ENCODE results near the gene UBTD1.
A peak's percentile ranks its signal among the peaks of the same experiment; 100 is the strongest.
"Not testable (repeated sequence)": the region's sequence is repeated elsewhere in the genome, so short reads cannot be mapped to it uniquely, and the experiment has no call there.

Gene UBTD1, protein sequence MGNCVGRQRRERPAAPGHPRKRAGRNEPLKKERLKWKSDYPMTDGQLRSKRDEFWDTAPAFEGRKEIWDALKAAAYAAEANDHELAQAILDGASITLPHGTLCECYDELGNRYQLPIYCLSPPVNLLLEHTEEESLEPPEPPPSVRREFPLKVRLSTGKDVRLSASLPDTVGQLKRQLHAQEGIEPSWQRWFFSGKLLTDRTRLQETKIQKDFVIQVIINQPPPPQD

DNA sequence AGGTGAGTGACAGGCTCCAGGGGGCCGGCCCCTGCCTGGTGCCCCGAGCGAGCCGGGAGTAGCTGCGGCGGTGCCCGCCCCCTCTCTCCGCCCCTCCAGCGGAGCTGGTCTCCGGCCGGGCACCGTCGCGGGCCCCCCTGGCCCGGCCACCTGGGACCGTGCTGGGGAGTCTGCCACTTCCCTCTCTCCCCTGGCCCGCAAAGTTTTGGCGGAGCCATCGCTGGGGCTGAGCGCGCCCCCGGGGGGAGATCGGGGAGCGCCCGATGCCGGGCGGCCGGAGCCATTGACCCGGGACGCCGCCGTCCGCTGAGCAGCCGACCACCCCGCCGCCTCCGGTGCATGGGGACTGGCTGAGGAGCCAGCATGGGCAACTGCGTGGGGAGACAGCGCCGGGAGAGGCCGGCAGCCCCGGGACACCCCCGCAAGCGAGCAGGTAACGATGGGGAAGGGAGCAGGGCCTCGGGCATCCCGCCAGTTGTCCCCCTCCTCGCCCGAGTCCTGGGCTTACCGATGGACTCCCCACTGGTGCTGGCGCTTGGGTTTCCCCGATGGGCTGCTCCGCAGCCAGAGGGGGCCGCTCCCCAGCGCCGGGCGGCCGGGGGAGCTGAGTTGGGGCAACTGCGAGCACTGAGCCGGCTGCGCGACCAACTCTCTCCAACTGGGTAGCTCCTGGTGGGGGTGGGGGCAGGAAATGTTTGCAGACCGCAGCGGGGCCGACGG, at the start of gene UBTD1:
TSS of gene UBTD1 (plus strand) at position 84 of the 720 bp plus-strand sequence. CDS start at position 364, 280 bp downstream.
- no peak for DNase-seq (ENCODE audit: low spot score)

DNA sequence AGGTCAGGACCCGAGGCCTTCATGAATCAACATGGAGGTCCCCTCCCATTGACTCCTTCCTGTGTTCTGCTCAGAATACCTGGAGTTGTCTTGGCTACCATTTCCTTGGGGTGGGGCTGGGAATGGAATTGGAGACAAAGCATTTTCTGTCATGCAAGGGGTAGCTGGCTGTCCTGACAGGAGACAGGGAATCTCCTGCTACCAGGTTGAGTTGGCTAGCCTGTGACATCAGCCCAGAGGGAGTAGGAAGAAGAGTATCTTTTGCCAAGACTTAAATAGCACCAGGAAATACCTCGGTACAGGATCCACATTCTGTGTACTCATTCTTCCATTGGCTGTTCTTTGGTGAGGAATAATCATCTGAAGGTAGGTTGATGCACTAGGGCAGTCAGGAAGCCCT, 47.9 kb upstream of the UBTD1 start:
- no peak for DNase-seq (ENCODE audit: low spot score)

DNA sequence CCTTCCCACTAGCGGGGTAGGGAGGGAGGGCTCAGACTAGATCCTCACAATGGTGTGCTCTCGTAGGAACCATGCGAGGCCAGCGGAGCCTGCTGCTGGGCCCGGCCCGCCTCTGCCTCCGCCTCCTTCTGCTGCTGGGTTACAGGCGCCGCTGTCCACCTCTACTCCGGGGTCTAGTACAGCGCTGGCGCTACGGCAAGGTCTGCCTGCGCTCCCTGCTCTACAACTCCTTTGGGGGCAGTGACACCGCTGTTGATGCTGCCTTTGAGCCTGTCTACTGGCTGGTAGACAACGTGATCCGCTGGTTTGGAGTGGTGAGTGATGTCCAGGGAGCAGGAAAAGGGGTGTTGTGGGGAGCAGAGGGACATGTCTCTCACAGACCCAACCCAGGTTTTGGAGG, 47.1 kb upstream of the UBTD1 start:
- DNase-seq (ENCODE audit: low spot score) = no peak

GRCh38 chr10:97452352-97452751, 46.4 kb upstream of the UBTD1 start:
- DNase-seq (ENCODE audit: low spot score) = no peak

DNA sequence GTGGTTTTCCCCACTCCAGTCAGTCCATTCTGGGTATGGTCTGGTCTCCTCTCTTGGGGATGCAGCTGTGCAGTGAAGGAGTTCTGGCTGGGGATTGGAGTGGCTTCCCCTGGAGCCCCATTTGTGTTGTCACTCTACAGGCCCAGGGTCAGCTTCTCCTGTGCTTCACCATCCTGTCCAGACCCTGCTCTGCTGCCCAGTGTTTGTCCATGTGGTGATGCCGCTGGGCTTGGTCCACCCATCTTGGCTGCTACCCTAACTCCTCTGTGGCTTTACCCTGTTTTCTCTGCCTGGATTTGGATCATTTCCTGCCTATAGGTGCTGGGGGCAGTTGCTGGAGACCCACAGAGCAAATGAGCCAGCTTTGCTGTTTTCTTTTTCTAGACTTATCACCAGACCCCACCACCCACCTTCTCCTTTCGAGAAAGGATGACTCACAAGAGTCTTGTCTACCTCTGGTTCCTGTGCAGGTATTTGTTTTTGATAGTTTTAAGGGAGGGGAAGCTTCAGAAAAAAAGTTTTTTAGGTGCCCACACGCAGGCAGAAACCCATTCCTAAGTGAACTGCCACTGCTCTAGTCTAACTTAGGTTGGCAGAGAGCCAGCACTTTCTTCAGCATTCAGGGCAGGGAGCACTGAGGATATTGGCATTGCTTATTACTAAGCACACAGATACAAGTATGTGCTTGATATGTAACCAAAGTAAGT, 44.2 kb upstream of the UBTD1 start:
- DNase-seq (ENCODE audit: low spot score) = peak; percentile 44

DNA sequence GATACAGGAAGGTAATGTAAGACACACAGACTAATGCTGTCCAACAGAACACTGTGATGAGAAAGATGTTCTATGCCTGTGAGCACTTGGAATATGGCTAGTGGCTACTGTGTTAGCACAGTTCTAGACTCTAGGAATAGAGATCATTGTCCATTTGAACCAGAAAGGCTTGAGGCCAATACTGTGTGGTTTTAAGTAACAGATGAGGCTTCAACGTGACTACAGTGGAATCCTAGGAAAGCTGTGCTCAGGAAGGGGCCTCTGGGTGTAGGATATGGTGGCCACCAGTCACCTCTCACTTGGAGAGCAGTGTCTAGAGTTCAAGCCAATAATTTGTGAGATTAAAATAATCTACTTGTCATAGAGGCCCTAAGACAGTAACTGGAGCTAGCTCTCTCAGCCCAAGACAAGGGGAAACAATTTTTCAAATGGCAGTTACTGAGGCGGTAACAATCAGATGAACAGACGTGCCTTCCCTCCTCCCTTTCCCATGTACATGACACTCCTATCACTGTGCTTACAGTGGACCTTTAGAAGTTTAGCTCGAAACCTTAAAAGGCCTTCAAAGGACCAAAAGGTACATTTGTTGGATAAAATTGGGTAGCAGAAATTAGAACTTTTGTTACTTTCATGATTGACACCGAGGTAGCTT, 42.6 kb upstream of the UBTD1 start:
- DNase-seq (ENCODE audit: low spot score) = no peak

- no peak for DNase-seq (ENCODE audit: low spot score)
Measured at GRCh38 chr10:97456686-97457065, 42.0 kb upstream of the UBTD1 start.

DNA sequence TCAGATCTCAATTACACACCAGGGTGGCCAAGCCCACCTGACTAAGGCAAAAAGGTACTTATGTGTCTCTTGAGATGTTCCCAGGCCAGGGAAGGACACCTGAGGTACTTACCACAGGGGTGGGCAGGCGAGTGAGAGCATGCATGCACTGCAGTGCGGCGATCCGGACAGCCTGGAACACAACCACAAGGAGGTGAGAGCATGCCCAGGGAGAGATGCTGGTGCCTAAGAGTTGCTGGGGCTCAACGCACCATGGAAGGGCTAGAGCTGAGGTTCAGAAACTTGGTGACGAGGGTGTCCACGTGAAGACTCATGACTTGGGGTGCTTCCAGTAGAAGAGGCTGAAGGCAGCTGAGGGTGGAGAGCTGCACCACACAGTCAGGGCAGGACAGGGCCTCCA, 39.6 kb upstream of the UBTD1 start:
- no peak for DNase-seq (ENCODE audit: low spot score)

DNA sequence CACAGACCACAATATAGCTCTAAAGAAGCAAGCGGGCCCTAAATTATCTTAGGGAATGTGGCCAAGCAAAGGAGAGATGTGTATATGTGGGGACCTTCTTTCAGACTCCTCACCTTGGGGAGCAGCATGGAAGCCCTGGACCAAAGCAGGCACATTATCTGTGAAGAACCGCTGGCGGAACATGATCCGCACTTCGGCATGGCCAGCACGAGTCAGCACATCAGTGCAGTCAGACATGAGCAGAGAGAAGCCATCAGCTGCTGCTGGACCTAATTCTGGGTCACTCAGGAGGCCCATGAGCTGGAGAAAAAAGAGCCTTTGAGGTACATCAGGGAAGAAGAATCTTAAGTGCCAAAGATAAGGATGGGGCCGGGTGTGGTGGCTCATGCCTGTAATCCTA, 38.8 kb upstream of the UBTD1 start:
- DNase-seq (ENCODE audit: low spot score) = no peak

DNA sequence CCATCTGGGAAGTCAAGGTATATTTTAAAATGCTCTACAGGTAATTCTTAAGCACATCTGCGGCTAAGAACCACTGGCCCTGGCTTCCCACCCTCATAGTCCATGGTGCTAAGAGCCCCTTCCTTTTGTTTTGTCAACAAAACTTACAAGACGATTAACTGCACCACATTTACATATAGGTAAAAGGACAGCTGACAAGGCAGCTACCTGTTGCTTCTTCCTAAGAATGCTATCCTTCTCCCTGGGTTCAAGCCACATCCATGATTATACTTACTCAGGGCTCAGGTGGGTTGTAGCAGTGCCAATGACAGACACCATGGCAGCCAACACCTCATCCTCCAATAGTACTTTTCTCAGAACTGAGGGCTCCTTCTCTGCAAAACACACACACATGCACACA, 36.4 kb upstream of the UBTD1 start:
- DNase-seq (ENCODE audit: low spot score) = no peak

GRCh38 chr10:97463363-97464132, 35.2 kb upstream of the UBTD1 start:
- peak; percentile 58 for DNase-seq (ENCODE audit: low spot score)

GRCh38 chr10:97464226-97464625, 34.5 kb upstream of the UBTD1 start:
- no peak for DNase-seq (ENCODE audit: low spot score)

- no peak for DNase-seq (ENCODE audit: low spot score)
Measured at GRCh38 chr10:97465982-97466381, 32.7 kb upstream of the UBTD1 start.

DNA sequence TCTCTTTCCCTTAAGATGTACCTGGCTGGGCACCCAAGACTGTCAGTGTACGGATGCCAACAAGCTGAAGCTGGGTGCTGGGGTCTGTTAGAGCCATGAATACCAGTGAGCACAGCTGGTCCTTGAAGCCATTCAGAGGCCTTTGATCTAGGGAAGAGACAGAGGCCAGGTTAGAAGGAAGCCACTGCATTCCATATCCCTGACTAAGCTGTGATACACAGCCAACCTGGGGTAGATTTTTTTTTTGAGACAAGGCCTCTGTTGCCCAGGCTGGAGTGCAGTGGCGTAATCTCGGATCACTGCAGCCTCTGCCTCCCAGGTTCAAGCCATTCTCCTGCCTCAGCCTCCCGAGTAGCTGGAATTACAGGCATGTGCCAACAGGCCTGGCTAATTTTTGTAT, 32.0 kb upstream of the UBTD1 start:
- no peak for DNase-seq (ENCODE audit: low spot score)

DNA sequence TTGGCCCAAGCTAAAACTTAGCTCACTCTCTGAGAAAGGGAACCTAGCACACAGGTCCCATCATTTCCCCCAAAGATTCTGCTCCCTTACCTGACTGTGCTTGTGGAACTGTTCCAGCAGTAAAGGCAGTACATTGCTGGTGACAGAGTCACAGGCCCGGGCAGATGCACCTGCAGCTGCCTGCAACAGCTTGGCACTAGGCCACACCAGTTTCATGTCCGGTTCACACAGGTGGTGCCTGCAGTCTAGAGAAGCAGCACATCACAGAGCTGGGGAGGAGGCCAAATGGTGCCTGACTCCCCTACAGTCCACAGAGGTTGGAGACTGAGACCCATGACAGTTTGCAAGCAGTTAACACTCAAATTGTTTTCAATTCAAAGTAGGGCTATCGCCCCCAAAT, 30.6 kb upstream of the UBTD1 start:
- no peak for DNase-seq (ENCODE audit: low spot score)

GRCh38 chr10:97468781-97469180, 29.9 kb upstream of the UBTD1 start:
- DNase-seq (ENCODE audit: low spot score) = not testable (repeated sequence)

GRCh38 chr10:97474918-97475317, 23.8 kb upstream of the UBTD1 start:
- no peak for DNase-seq (ENCODE audit: low spot score)

DNA sequence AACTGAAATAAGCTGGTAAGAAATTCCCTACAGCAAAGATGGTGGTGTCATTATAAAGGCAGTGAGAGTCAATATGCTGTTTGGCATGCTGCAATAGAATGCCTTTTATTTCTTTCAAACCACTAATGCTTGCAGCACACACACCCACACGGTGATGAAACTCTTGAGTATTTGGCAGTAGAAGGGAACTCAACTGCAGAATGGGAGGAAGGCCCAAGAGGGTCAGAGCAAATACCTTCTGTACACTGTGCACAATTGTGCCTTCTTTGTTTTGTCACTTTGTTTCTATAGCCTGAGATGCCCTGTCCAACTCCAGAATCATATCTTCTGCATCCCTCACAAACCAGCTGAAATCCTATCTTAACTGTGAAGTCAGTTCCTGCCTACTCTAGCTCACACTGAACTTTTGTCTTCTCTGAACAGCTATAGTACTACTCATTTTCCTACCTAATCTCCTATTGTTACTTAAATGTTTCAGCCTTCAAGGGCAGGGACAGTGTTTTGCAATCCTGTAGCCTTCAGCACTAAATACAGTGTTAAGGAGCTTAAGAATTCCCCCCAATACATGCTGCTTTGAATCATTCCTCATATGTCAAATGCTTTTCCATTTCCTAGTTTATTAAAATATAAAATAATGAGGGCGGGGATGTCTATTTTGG, 22.7 kb upstream of the UBTD1 start:
- DNase-seq (ENCODE audit: low spot score) = no peak

DNA sequence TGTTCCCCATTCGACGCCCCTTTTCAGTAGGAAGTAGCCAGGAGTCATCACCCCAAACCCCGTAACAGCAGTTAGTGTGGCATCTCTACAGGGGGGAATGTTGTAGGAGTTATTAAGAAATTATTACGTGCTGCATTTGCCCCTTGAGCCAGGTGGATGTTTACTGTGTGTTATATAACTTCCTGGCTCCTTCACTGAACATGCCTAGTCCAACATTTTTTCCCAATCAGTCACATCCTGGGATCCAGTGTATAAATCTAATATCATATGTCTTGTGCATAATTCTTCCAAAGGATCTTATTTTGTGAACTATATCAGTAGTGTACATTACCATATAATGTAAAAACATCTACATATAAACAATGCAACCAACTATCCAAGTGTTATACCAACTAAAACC, 19.3 kb upstream of the UBTD1 start:
- not testable (repeated sequence) for DNase-seq (ENCODE audit: low spot score)

- no peak for DNase-seq (ENCODE audit: low spot score)
Measured at GRCh38 chr10:97479939-97480338, 18.8 kb upstream of the UBTD1 start.

DNA sequence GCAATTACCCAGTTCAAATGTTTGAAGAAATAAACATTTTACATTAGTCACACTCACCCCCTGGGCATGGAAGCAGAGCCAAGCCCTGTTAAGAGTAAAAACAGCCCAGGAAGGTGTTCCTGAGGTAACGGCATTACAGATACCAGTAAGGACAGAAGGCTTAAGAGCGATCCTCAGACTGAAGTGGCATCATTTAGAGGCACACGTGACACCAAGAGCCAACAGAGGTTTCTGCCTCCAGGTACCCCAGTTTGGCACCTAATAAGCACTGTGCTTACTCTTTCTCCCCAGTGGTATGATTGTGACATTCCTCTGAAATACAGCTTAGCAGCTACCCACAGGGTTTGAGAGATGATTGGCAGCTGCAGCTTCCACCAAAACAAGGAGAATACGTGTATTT, 17.7 kb upstream of the UBTD1 start:
- DNase-seq (ENCODE audit: low spot score) = no peak

DNA sequence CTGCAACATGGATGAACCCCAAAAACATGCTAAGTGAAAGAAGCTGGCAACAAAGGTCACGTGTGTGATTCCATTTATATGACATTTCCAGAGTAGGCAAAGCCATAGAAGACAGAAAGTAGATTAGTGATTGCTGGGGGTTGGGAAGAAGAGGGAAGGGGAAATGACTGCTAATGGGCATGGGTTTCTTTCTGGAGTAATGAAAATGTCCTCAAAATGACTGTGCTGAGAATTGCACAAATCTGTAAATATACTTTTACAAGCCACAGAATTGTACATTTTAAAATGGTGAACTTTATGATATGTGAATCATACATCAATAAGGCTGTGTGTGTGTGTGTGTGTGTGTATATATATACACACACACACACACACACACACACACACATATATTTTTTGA, 16.3 kb upstream of the UBTD1 start:
- no peak for DNase-seq (ENCODE audit: low spot score)
